Thyroid gland (tissue), 4 donors: Measurements from ENCODE around the gene DRAXIN.

Source experiments
- CTCF ChIP-seq, 6 experiments: fragments of 200-600 bp in 3 of 6; fragments of 450-650 bp in 3 of 6; sonication (generic) in 3 of 6; IDR thresholded peaks; one replicate each; pipeline ENCODE4 v1.5.1; 2016 to 2019; ENCODE audit warnings: antibody characterized with exemption in 6 of 6, mild to moderate bottlenecking in 2 of 6, inconsistent platforms in 1 of 6, moderate library complexity in 1 of 6
- POLR2A ChIP-seq, 2 donors: fragments of 450-650 bp; IDR thresholded peaks; one replicate each; pipeline ENCODE4 v1.6.1; 2017; ENCODE audit warnings: antibody characterized with exemption in 2 of 2, mild to moderate bottlenecking in 2 of 2, moderate library complexity in 1 of 2

DNA sequence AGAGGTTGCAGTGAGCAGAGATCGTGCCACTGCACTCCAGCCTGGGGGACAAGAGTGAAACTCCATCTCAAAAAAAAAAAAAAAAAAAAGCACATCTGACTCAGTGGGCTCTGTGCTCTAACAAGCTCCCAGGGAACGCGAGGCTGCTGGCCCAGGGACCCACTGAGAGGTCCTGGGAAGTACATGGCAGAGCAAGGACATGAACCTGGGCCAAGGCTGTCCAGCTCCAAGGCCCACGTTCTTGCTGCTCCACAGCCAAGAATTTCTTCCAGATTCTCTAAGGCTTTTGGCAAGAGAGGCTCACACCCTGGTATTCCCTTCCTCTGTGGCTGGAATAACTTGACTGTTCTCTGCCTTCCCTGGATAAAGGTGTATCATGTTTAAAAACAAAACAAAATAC is 29.0 kb downstream of the DRAXIN start:
- no peak for TF ChIP-seq CTCF (IDR thresholded peaks at IDR 0.05)
- TF ChIP-seq POLR2A (IDR thresholded peaks at IDR 0.05): no peak
